Activated CD8-positive, alpha-beta T cell treated with anti-CD3 and anti-CD28 coated beads for 36 hours (primary cell): ENCODE data around the gene C11orf97. TPM values are rescaled to one million over a fixed set of nuclear protein-coding genes. Genes with fewer than 3 reads are reported as not detected.
A peak's percentile ranks its signal among the peaks of the same experiment; 100 is the strongest.

ENCODE experiments used
- ATAC-seq: fragments of 200-7000 bp; cut with Tn5 transposase; one replicate; pipeline ENCODE4 v1.10.0; 2021; ENCODE audit warnings: mild to moderate bottlenecking, moderate library complexity
- CTCF ChIA-PET: fragments of 350-600 bp; sonication (Branson Sonifier 250); formaldehyde crosslinking; loops from one replicate; lab custom pipeline; 2021; ENCODE audit warnings: antibody characterized with exemption; lab: Charles Lee
- POLR2A ChIA-PET: fragments of 350-600 bp; sonication (Branson Sonifier 250); formaldehyde crosslinking; loops from one replicate; lab custom pipeline; 2021; ENCODE audit warnings: antibody characterized with exemption; lab: Charles Lee
- DNase-seq: peaks from one replicate; pipeline ENCODE4 v3.0.0-alpha.2; 2020
- H3K27ac Mint-ChIP-seq: one replicate; pipeline ENCODE4 v1.8.0; 2021; ENCODE audit warnings: mild to moderate bottlenecking, mixed read lengths
- H3K27me3 Mint-ChIP-seq: one replicate; pipeline ENCODE4 v1.8.0; 2021; ENCODE audit warnings: mixed read lengths
- H3K36me3 Mint-ChIP-seq: one replicate; pipeline ENCODE4 v1.8.0; 2021; ENCODE audit warnings: low read depth, mixed read lengths
- H3K4me1 Mint-ChIP-seq: one replicate; pipeline ENCODE4 v1.8.0; 2021; ENCODE audit warnings: low read depth, mixed read lengths
- H3K4me3 Mint-ChIP-seq: one replicate; pipeline ENCODE4 v1.8.0; 2021; ENCODE audit warnings: mild to moderate bottlenecking, moderate library complexity, mixed read lengths
- H3K9me3 Mint-ChIP-seq: one replicate; pipeline ENCODE4 v1.8.0; 2021; ENCODE audit warnings: mixed read lengths
- intact Hi-C: fragments of 100-400 bp; cut with micrococcal nuclease; formaldehyde crosslinking; loops from one replicate; pipeline ENCODE4 v1.10.0; 2022
- total RNA-seq, 2 experiments: library from RNA; stranded (reverse); gene quantifications; one replicate each; pipeline ENCODE4 v1.2.3, GENCODE V29; 2021
- TF ChIP-seq, protein P1 (sequence below): fragments of 200-600 bp; IDR thresholded peaks from one replicate; pipeline ENCODE4 v1.8.0; 2022; ENCODE audit warnings: antibody characterized with exemption, mild to moderate bottlenecking

C11orf97 gene
- total RNA-seq, 2 experiments from 2014 or later = not detected

DNA sequence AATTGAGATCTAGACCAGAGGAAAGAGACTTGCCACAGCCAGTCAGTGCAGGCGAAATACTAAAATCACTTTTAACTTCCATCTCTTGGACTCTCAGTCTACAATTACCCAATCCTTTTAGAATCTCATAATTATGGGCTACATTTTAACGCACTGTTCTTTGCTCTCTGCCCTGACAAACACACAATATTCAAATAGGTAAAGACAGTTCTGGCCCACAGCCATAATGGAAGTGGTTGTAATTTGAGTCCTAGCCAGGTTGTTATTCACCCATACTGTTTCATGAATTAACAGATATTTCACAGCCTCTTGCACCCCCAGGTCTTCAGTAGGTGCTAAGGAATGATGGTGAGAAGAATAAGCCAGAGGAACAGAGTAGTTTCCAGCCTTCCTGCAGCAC lies 830 bp downstream of the C11orf97 start:
- Mint-ChIP-seq H3K27me3 (peaks cover 4% of the 10 kb centered on the region), H3K9me3 (no peaks in the 10 kb centered on the region), H3K27ac (no peak overlapping the region), H3K4me3 (no peak overlapping the region), H3K4me1 (peaks cover 16% of the 10 kb centered on the region), H3K36me3 (no peaks in the 10 kb centered on the region)
- ATAC-seq (no peak), DNase-seq (no peak)
- TF ChIP-seq, protein P1, sequence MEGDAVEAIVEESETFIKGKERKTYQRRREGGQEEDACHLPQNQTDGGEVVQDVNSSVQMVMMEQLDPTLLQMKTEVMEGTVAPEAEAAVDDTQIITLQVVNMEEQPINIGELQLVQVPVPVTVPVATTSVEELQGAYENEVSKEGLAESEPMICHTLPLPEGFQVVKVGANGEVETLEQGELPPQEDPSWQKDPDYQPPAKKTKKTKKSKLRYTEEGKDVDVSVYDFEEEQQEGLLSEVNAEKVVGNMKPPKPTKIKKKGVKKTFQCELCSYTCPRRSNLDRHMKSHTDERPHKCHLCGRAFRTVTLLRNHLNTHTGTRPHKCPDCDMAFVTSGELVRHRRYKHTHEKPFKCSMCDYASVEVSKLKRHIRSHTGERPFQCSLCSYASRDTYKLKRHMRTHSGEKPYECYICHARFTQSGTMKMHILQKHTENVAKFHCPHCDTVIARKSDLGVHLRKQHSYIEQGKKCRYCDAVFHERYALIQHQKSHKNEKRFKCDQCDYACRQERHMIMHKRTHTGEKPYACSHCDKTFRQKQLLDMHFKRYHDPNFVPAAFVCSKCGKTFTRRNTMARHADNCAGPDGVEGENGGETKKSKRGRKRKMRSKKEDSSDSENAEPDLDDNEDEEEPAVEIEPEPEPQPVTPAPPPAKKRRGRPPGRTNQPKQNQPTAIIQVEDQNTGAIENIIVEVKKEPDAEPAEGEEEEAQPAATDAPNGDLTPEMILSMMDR = no peak
- intact Hi-C loops = loop anchor here (10.0 kb wide), 1 partner anchor 252 kb away; the partner anchor contains the start of gene AMOTL1
- CTCF ChIA-PET = interaction anchor here (1.0 to 1.4 kb wide), 3 partner anchors 8 to 384 kb away, joined by 3 read pairs; no protein-coding TSS in a partner anchor
- POLR2A ChIA-PET = interaction anchor here (0.9 kb wide), 1 partner anchor 31 kb away, joined by 3 read pairs; no protein-coding TSS in a partner anchor

DNA sequence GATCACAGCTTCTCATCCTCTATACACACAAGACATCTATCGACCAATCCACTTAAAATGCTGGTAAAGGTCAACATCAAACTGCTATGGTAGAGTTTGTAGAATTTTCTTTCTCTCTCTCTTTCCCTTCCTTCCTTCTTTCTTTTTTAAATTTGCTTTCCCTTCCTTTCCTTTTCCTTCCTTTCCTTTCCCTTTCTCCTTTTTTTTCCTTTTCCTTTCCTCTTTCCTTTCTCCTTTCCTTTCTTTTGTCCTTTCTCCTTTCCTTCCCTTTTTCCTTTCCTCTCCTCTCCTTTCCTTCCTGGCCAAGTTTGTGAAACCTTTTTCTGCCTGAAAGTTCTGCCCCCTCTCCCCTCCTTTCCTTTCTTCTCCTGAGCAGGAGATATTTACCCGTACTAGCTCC lies 3.1 kb downstream of the C11orf97 start:
- CTCF ChIA-PET = interaction anchor here (1.4 to 1.6 kb wide), 2 partner anchors 10 to 620 kb away, joined by 3 read pairs; no protein-coding TSS in a partner anchor
- Mint-ChIP-seq H3K36me3 (no peaks in the 10 kb centered on the region), H3K9me3 (no peaks in the 10 kb centered on the region)

DNA sequence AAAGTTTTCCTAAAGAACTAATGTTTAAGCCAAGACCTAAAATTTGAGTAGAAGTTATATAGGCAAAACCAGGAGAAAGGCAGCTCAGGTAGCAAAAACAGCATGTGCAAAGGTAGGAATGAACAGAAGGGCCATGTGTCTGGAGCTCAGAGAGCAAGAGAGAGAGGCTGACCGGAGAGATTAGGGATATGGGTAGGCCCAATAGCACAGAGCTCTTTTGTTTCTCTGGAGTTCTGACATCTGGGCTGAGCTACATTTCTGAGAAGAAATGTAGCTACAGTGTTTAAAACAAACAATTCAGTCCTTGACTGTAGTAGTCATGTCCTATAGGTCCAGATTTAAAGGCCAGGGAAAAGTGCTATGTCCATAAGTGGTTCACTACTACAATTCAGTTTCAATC lies 4.5 kb downstream of the C11orf97 start:
- no peaks in the 10 kb centered on the region for H3K9me3 Mint-ChIP-seq
- DNase-seq (no peak), ATAC-seq (no peak)
- H3K36me3 Mint-ChIP-seq = no peaks in the 10 kb centered on the region
- no peaks in the 10 kb centered on the region for H3K27me3 Mint-ChIP-seq
- CTCF ChIA-PET = interaction anchor here (0.7 to 1.5 kb wide), 6 partner anchors 9 to 621 kb away, joined by 3 to 6 read pairs (median 4); no protein-coding TSS in a partner anchor
- intact Hi-C loops = loop anchor here (5.0 to 10.0 kb wide), 2 partner anchors 248 to 381 kb away; partner anchors contain the start of gene AMOTL1
- peaks cover 14% of the 10 kb centered on the region for H3K4me1 Mint-ChIP-seq
- POLR2A ChIA-PET = interaction anchor here (0.6 kb wide), 1 partner anchor 237 kb away, joined by 3 read pairs; no protein-coding TSS in a partner anchor
- TF ChIP-seq, protein P1 = no peak
- no peak overlapping the region for H3K4me3 Mint-ChIP-seq
- no peak overlapping the region for H3K27ac Mint-ChIP-seq

More for the DNA sequence above, 3.1 kb downstream of the C11orf97 start:
- intact Hi-C loops = loop anchor here (5.0 to 10.0 kb wide), 2 partner anchors 249 to 382 kb away; partner anchors contain the start of gene AMOTL1
- Mint-ChIP-seq H3K4me1 (peaks cover 16% of the 10 kb centered on the region), H3K27me3 (peaks cover 4% of the 10 kb centered on the region), H3K27ac (no peak overlapping the region), H3K4me3 (no peak overlapping the region)
- POLR2A ChIA-PET = no interaction called here
- ATAC-seq (no peak), DNase-seq (no peak)
- TF ChIP-seq, protein P1 = no peak

DNA sequence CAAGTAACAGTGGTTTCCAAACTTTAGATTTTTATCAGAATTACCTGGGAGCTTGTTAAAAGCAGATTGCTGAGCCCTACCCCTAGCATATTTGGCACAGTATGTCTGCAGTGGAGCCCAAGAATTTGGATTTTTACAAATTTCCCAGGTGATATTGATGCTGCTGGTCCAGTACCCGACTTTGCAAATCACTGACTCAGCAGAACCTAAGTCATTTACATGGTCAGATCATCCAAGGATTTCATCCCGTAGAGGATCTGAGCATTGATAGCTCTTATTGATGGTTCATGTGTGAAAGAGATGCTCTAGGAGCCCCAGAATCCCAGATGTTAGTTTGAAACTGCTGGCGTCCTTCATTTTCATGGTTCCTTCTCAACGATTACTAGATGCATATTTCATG lies 6.0 kb downstream of the C11orf97 start:
- DNase-seq (no peak), ATAC-seq (no peak)
- Mint-ChIP-seq H3K36me3 (no peaks in the 10 kb centered on the region), H3K27ac (no peak overlapping the region), H3K27me3 (no peaks in the 10 kb centered on the region), H3K4me3 (no peak overlapping the region), H3K9me3 (no peaks in the 10 kb centered on the region), H3K4me1 (no peaks in the 10 kb centered on the region)
- intact Hi-C loops = loop anchor here (5.0 to 10.0 kb wide), 2 partner anchors 247 to 379 kb away; partner anchors contain the start of gene AMOTL1
- TF ChIP-seq, protein P1 = no peak
- ChIA-PET POLR2A (no interaction called here), CTCF (interaction anchor here (1.0 to 2.7 kb wide), 4 partner anchors 7 to 74 kb away, joined by 3 to 10 read pairs (median 6); no protein-coding TSS in a partner anchor)

DNA sequence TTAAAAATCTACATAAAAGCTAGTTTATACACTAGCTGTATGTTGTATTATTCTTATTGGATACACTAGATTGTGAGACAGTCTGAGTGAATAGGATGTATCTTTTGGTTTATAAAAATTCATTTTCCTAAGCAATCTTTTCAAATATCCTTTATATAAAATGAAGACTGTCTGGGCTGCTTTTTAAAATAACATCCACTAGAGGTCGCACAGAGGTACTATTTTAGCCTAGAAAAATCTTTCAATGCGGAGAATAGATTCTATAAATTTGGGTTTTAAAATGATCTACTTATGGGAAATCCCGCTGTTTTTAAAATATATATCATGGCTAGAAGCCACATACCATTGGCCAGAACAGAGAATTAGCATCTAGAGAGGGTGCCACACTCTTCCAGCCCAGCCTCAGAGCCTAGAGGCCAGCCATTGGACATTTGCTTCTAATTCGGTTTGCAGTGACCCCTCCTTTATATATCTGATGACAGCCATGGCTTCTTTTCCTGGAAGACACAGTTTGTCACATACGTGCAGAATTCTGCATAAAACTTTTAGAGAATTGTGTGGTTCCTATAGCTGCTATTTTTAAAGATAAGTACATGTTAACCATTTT lies 7.3 kb downstream of the C11orf97 start:
- Mint-ChIP-seq H3K36me3 (no peaks in the 10 kb centered on the region), H3K9me3 (no peaks in the 10 kb centered on the region), H3K27ac (no peak overlapping the region), H3K27me3 (no peaks in the 10 kb centered on the region), H3K4me1 (no peaks in the 10 kb centered on the region), H3K4me3 (no peak overlapping the region)
- ChIA-PET POLR2A (no interaction called here), CTCF (interaction anchor here (0.7 to 2.7 kb wide), 14 partner anchors 9 to 378 kb away, joined by 3 to 10 read pairs (median 3); no protein-coding TSS in a partner anchor)
- TF ChIP-seq, protein P1 = peak; percentile 69
- intact Hi-C loops = loop anchor here (5.0 to 10.0 kb wide), 2 partner anchors 245 to 378 kb away; partner anchors contain the start of gene AMOTL1
- DNase-seq (peak; percentile 26), ATAC-seq (no peak)
